Right renal cortex interstitium (tissue), 3 donors: ENCODE data around the gene SPINK1. TPM values are rescaled to one million over a fixed set of nuclear protein-coding genes. Genes with fewer than 3 reads are reported as not detected.
"Not testable (repeated sequence)": the region's sequence is repeated elsewhere in the genome, so short reads cannot be mapped to it uniquely, and the experiment has no call there.

Experiments used
- DNase-seq, 3 donors: peaks; one replicate each; pipeline ENCODE4 v3.0.0-alpha.2; 2013; ENCODE audit warnings: low read depth in 3 of 3, low spot score in 2 of 3
- polyA plus RNA-seq, 3 donors: library from polyadenylated mRNA; unstranded; fragments of 120-200 nt; gene quantifications; one replicate each; pipeline ENCODE4 v1.2.1, GENCODE V29; 2013; ENCODE audit not compliant: insufficient read length in 3 of 3

The SPINK1 gene, protein sequence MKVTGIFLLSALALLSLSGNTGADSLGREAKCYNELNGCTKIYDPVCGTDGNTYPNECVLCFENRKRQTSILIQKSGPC
- 10 to 100 TPM in 2 of 3 donors, 1 to 10 TPM in 1; 2.4 to 61.4 (median 36.1) TPM for polyA plus RNA-seq

GRCh38 chr5:147831465-147831864 is at the start of gene SPINK1:
SPINK1 (minus strand) TSS chr5:147831671; CDS start chr5:147831577, 94 bp downstream.
- DNase-seq, result no peak

- DNase-seq, result no peak
Measured at GRCh38 chr5:147880487-147880886, 49.0 kb upstream of the SPINK1 start.

DNA sequence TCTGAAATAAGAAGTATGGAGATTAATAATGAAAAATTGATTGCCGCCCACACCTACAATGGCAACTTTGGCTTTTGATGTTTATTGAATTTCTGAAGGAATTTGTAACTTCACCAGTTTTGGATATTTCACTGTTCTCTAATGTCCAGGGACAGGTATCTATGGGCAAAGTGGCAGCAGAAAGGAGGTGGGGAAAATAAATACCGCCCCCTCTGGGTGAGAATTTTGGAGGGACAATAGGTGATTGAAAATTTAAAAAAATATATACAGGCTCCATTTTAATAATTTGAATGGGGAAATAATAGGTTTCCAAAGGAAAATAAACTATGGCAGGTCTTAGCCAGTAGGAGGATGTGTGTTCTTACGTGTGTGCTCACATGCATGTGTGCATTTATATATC is 48.3 kb upstream of the SPINK1 start:
- DNase-seq, result no peak

DNA sequence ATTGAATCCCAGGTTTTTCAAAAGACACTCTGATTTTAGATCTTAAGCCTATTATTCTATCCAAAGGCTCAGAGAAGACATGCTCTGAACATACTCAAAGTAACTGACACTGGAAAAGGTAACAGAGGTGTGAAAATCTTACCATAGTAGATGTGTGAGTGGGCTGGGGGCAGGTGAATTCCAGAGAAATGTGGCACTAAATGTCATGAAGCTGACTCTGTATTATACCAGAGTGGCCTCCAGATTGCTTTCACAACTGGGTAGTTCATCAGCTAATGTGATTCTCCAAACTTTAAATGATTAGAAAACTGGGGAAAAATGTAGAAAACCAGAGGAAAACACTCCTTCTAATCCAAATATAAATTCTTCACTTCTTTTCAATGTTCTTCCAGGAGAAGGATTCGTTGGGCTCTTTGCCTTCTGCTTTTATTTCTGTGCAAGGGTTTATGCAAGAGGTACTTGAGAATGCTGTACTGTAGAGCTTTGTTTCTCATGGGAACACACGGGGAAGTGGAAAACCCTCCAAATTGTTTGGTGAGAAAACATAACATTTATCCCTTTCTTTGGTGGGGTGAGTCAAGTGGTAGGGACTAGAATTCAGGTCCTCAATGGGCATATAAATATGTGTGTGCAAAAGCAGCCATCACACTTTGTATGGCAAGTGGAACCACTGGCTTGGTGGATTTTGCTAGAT is 46.7 kb upstream of the SPINK1 start, which contains the start of gene SCGB3A2:
SCGB3A2 (plus strand) TSS at position 646 of the 694 bp plus-strand sequence. CDS start 93 bp downstream, outside the sequence.
- DNase-seq, result no peak

DNA sequence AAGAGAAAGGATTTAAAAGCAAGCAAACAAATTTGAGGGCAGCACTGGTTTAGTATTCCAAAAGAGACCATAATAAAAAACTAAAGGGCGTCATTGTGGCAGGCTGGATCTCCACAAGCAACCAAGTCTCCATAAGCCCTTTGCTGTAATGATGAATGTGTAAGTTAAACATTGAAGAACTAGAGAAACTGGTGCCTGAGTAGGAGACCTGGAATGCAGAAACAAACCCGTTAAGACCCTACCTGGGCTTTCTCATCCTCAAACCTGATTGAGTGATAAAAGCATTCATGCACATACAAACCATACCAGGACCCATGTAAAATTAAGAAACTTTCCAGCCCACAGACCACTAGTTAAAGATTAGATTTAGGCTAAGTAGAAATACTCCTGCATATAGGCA is 45.2 kb upstream of the SPINK1 start:
- DNase-seq, result no peak

DNA sequence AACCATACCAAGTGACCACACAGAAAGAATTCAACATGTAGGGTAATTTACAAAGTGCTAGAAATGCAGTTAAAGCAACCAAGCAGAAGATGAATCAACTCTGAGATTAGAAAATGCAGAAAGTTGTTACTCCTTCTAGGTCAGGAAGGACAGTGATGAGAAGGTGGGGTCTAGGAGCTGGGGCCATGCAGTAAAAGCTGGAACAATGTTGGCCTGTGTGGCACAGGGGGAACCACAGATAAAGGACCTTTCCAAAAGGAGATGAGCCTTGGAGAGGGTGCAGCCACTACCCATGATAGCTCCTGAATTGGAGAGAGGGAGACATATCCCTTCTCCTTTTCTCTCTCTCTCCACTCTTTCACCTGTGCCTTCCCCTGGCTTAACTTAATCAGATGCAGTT is 44.7 kb upstream of the SPINK1 start:
- DNase-seq, result no peak

- DNase-seq, result no peak
Measured at GRCh38 chr5:147874910-147875367, 43.5 kb upstream of the SPINK1 start.

- not testable (repeated sequence) for DNase-seq
Measured at GRCh38 chr5:147874118-147874875, 42.8 kb upstream of the SPINK1 start.

DNA sequence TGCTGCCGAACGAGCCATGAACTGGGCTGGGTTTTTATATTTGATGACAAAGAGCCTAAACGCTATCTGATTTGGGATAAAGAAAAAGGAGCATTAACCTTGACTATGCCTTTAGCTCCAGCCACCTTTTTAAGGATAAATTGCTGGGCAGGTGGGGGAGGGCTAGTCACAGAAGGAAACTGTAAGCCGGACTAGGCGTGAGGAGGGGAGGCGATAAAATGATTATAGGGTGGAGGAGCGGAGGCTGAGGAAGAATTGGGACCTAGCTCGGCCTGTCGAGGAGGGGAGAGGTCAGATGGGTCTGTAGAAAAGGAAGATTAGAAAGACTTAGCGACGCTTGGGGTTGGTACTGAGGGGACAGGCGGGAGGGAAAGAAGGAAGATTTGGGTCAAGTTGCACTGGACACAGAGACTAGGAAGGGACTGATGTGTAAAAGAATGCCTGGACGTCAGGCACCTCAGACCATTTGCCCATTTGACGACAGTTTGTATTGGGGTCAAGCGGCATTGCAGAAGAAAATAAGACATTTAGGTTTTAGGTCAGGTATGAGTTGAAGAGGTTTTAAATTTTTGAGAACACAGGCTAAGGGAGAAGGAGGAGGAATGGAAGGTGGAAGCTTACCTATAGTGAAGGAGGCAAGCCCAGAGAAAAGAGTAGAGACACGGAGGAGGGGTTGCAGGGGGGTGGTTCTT is 41.4 kb upstream of the SPINK1 start:
- DNase-seq, result not testable (repeated sequence)

- not testable (repeated sequence) for DNase-seq
Measured at GRCh38 chr5:147871980-147872549, 40.6 kb upstream of the SPINK1 start.

GRCh38 chr5:147869892-147870291 is 38.4 kb upstream of the SPINK1 start:
- DNase-seq, result not testable (repeated sequence)

DNA sequence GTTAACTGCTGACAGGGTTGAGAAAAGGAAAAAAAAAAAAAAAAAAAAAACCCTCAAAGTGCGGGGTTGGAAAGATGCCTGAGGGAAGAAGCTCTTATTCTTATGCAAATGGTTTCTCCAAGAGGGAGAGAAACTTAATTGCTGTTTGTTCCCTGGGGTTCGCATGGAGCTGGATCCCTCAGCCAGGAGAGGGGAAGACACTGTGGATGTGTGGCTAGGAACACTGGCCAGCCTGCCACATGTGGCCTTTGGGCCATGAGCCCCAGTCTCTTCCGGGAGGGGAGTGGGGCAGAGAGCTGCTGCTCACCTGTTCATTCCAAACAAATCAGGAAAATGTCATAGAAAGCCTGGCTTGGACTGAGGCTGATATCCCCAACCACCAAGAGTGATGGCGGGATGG is 37.6 kb upstream of the SPINK1 start:
- no peak for DNase-seq

DNA sequence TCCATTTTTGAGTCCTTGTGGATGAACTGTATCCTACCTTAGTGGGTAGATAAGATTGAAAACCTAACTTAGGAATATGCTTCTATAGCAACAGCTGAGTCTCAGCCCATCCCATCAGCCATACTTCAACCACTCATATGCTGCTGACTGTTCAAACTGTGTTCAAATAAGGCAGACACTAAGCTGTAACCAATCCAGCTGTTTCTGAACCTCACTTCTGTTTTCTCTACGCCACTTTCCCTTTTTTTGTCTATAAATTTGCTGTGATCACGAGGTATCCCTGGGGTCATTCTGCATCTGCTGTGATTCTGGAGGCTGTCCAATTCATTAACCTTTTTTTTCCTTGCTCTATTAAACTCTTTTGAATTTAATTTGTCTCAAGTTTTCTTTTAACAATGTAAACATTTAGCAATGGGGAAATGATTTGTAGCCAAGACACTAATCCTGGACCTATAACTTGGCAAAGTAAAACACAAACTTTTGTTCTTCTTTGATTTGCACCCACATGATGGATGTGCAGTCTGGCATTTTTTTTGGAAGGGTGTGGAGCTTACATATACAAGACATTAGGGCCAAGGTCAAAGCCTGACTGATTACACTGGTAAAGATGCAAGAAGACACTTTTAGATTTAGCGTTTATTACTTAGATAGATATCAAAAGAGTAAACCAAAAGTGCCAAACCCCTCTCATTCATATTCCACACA is 32.1 kb upstream of the SPINK1 start:
- no peak for DNase-seq

GRCh38 chr5:147860641-147861025 is 29.2 kb upstream of the SPINK1 start:
- no peak for DNase-seq

- DNase-seq, result no peak
Measured at GRCh38 chr5:147859962-147860640, 28.6 kb upstream of the SPINK1 start.

- DNase-seq, result no peak
Measured at GRCh38 chr5:147858565-147858964, 27.1 kb upstream of the SPINK1 start.

DNA sequence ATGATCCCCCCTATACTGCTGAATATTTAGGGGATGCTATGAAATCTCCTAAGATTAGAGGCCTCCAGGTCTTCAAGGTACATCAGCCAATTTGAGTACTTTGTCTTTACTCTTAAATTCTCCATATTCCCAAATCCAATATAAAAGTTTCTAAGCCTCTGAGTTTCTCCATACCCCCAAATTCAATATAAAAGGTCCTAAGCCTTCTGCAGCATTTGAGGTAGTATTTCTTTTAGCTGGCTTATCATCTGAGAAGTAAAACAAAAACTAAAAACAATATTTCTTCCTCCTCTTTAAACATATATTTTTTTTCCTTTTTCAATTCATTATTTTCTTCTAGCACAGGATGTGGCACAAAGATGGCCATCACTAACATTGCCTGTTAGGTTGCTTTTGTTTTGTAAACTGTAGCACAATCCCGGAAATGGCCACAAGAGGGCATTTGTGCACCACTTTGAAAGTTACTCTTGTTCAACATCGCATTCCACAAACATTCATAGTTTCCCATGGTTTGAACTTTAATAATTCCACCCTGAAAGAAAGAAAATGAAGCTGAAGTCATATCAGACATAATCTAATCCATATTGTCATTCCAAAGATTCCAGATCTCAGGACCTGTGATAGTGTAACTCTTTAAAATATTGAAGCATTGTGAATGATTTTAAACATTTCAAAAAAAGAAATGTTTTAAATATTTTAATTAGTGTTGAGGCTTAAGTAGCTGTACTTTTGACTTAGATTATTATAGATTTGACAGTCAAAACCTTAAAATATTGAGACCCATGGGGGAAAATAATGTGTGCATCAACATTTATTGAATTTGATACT is 26.0 kb upstream of the SPINK1 start:
- DNase-seq, result peak; percentile 29 to 50 (median 49)

DNA sequence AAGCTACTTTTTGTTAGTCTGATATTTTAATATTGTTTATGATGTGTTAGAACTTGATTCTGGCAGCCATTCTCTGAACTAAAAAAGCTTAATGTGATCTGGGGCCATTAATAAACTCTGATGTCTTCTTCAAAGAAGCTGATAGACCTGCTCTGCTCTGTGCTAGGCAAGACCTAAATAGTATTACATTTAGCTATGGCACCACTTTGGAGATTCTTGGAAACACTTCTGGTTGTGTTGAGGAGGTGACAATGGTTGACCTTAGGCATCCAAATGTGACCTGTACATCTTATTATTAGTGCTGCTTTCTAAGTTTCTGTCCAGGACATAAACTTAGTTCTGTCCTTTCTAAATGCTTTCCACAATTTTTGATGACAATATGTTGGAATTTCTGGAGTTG is 25.3 kb upstream of the SPINK1 start:
- no peak for DNase-seq

DNA sequence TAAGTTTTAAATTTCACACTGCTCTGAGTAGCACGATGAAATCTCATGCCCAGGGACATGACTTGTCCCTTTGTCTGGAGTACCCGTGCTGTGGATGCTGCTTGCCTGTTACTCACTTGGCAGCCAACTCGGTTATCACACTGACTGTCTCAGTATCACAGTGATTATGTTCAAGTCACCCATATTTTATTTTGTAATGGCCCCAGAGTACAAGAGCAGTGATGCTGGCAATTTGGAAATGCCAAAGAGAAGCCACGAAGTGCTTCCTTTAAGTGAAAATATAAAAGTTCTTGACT is 24.3 kb upstream of the SPINK1 start:
- no peak for DNase-seq
